Calu3 (cell line): ENCODE measurements around the gene BCAT1. TPM values are rescaled to one million over a fixed set of nuclear protein-coding genes. Genes with fewer than 3 reads are reported as not detected.

Experiments used
- BruUV-seq: library from RNA; stranded (reverse); fragments of 400-500 nt; replicated peaks from 2 replicates; lab custom pipeline; 2021; lab: Mats Ljungman, UMichigan
- CTCF ChIA-PET: fragments of 300-600 bp; sonication (Branson Sonifier 250); formaldehyde crosslinking; loops from one replicate; lab custom pipeline; 2022; ENCODE audit warnings: antibody characterized with exemption; lab: Charles Lee
- DNase-seq: peaks from one replicate; pipeline ENCODE4 v3.0.0; 2022
- H3K27ac Mint-ChIP-seq: one replicate; pipeline ENCODE4 v1.8.0; 2022; ENCODE audit warnings: mixed read lengths; ENCODE audit not compliant: unreplicated experiment
- H3K27me3 Mint-ChIP-seq: one replicate; pipeline ENCODE4 v1.8.0; 2022; ENCODE audit warnings: mixed read lengths; ENCODE audit not compliant: unreplicated experiment
- H3K36me3 Mint-ChIP-seq: one replicate; pipeline ENCODE4 v1.8.0; 2022; ENCODE audit warnings: mild to moderate bottlenecking, moderate library complexity, mixed read lengths; ENCODE audit not compliant: insufficient read depth, unreplicated experiment
- H3K4me1 Mint-ChIP-seq: one replicate; pipeline ENCODE4 v1.8.0; 2022; ENCODE audit warnings: mild to moderate bottlenecking, low read depth, mixed read lengths; ENCODE audit not compliant: unreplicated experiment
- H3K4me3 Mint-ChIP-seq: one replicate; pipeline ENCODE4 v1.8.0; 2022; ENCODE audit warnings: mild to moderate bottlenecking, low read depth, moderate library complexity, mixed read lengths; ENCODE audit not compliant: unreplicated experiment
- H3K9me3 Mint-ChIP-seq: one replicate; pipeline ENCODE4 v1.8.0; 2022; ENCODE audit warnings: low read depth, mixed read lengths; ENCODE audit not compliant: unreplicated experiment
- CTCF ChIP-seq: fragments of 200-600 bp; IDR thresholded peaks from one replicate; pipeline ENCODE4 v1.8.0; 2022; ENCODE audit warnings: antibody characterized with exemption; ENCODE audit not compliant: unreplicated experiment
- intact Hi-C: fragments of 100-400 bp; cut with micrococcal nuclease; formaldehyde crosslinking; loops from one replicate; pipeline ENCODE4 v1.10.0; 2022; ENCODE audit not compliant: unreplicated experiment
- total RNA-seq: library from RNA; stranded (reverse); gene quantifications from 2 replicates; pipeline ENCODE4 v1.2.3, GENCODE V29; 2022

BCAT1 gene
- total RNA-seq, 1 experiment from 2014 or later, result 4.0 TPM

DNA sequence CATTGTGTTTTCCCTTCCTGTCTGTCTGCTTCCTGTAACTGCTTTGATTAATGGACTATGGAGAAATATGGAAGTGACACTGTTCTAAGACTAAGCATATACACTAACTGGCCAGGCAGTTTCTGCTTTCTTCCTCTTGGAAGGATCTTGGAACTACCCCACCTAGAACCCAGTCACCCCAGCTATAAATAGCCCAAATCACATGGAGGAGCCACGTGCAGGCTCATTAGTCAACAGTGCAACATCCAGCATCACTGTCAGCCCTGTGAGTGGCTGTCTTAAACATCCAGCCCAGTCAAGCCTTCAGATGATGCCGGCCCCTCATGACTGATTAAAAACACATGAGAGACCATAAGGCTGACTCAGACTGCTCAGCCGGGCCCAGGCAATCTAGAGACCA lies 39.2 kb downstream of the BCAT1 start:
- intact Hi-C loops, result no loop called here
- H3K27me3 Mint-ChIP-seq, result no peaks in the 10 kb centered on the region
- CTCF ChIA-PET, result no interaction called here
- H3K4me3 Mint-ChIP-seq, result no peak overlapping the region
- no peaks in the 10 kb centered on the region for H3K9me3 Mint-ChIP-seq
- BruUV-seq, result no TSS peak
- H3K36me3 Mint-ChIP-seq, result no peaks in the 10 kb centered on the region
- no peaks in the 10 kb centered on the region for H3K4me1 Mint-ChIP-seq
- DNase-seq, result no peak
- H3K27ac Mint-ChIP-seq, result no peak overlapping the region
- no peak for TF ChIP-seq CTCF

DNA sequence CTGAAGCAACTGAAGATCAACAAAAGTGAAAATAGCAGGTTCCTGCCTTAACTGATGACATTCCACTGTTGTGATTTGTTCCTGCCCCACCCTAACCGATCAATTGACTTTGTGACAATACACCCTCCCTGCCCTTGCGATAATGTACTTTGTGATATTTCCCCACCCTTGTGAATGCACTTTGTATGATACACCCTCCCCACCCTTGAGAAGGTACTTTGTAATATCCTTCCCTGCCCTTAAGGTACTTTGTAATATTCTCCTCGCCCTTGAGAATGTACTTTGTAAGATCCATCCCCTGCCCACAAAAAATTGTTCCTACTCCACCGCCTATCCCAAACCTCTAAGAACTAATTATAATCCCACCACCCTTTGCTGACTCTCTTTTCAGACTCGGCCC lies 41.4 kb downstream of the BCAT1 start:
- no peak for DNase-seq
- Mint-ChIP-seq H3K27me3 (no peaks in the 10 kb centered on the region), H3K4me3 (no peak overlapping the region), H3K36me3 (no peaks in the 10 kb centered on the region), H3K4me1 (no peaks in the 10 kb centered on the region), H3K27ac (no peak overlapping the region), H3K9me3 (no peaks in the 10 kb centered on the region)
- TF ChIP-seq CTCF, result no peak
- CTCF ChIA-PET, result no interaction called here
- BruUV-seq, result no TSS peak
- intact Hi-C loops, result no loop called here

DNA sequence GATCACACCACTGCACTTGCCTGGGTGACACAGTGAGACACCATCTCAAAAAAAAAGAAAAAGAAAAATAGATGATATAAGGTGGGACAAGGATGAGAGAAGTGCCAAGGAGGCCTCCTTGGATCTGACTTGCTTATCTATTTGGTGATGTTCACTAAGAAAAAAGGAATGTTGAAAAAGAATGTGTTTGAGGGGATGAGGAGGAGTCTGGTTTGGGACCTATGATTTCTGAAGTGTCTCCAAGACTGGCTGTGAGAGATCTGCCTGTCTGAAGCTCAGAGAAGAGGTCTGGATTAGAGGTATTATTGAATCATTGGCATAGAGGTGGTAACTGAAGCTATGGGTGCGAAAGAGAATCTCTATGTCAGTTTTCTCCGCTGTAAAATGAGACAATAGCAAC lies 42.8 kb downstream of the BCAT1 start:
- no TSS peak for BruUV-seq
- H3K4me1 Mint-ChIP-seq, result no peaks in the 10 kb centered on the region
- H3K27ac Mint-ChIP-seq, result no peak overlapping the region
- H3K9me3 Mint-ChIP-seq, result no peaks in the 10 kb centered on the region
- DNase-seq, result no peak
- no peaks in the 10 kb centered on the region for H3K36me3 Mint-ChIP-seq
- CTCF ChIA-PET, result no interaction called here
- intact Hi-C loops, result no loop called here
- no peak overlapping the region for H3K4me3 Mint-ChIP-seq
- TF ChIP-seq CTCF, result no peak
- no peaks in the 10 kb centered on the region for H3K27me3 Mint-ChIP-seq

- Mint-ChIP-seq H3K27ac (no peak overlapping the region), H3K4me3 (no peak overlapping the region), H3K4me1 (no peaks in the 10 kb centered on the region), H3K27me3 (no peaks in the 10 kb centered on the region), H3K9me3 (no peaks in the 10 kb centered on the region), H3K36me3 (no peaks in the 10 kb centered on the region)
- TF ChIP-seq CTCF, result no peak
- CTCF ChIA-PET, result no interaction called here
- intact Hi-C loops, result no loop called here
- no peak for DNase-seq
- no TSS peak for BruUV-seq
Observed at GRCh38 chr12:24905431-24905830, 43.5 kb downstream of the BCAT1 start.
